ENCODE data around the gene NAT10.

DNA sequence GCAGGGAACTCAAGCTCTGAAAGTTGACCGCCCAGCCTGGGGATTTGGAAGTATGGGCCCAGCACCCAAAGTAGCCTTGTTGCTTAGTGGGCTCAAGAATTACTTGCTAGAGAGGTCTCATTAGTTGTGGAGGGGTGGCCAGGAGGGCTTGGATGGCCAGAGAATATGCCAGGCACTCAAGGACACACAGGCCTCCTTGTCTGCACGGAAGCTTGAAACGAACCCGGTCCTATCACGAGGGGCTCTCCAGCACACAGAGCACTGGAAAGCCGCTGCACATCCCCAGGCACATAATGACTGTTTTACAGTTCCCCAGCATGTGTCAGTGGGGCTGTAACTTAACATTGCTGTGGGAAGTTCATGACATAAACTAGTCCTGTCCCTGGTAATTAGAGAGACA lies 55.9 kb downstream of the NAT10 start:
- TF ChIP-seq, protein P1, sequence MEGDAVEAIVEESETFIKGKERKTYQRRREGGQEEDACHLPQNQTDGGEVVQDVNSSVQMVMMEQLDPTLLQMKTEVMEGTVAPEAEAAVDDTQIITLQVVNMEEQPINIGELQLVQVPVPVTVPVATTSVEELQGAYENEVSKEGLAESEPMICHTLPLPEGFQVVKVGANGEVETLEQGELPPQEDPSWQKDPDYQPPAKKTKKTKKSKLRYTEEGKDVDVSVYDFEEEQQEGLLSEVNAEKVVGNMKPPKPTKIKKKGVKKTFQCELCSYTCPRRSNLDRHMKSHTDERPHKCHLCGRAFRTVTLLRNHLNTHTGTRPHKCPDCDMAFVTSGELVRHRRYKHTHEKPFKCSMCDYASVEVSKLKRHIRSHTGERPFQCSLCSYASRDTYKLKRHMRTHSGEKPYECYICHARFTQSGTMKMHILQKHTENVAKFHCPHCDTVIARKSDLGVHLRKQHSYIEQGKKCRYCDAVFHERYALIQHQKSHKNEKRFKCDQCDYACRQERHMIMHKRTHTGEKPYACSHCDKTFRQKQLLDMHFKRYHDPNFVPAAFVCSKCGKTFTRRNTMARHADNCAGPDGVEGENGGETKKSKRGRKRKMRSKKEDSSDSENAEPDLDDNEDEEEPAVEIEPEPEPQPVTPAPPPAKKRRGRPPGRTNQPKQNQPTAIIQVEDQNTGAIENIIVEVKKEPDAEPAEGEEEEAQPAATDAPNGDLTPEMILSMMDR (IDR thresholded peaks at IDR 0.05), result no peak
- TF ChIP-seq POLR2A (IDR thresholded peaks at IDR 0.05), result no peak
